HepG2 (cell line): Measurements from ENCODE around the gene LIFR. TPM values are rescaled to one million over a fixed set of nuclear protein-coding genes. Genes with fewer than 3 reads are reported as not detected.

Experiments used
- ATAC-seq: fragments of 200-7000 bp; cut with Tn5 transposase; 3 replicates; pipeline ENCODE4 v1.9.1; 2020; ENCODE audit warnings: mild to moderate bottlenecking, moderate library complexity
- BruUV-seq: library from RNA; stranded (reverse); fragments of 400-500 nt; replicated peaks from 2 replicates; lab custom pipeline; 2021; lab: Mats Ljungman, UMichigan
- CTCF ChIA-PET: fragments of 300-600 bp; formaldehyde crosslinking; extraction: SDS; loops from one replicate; lab custom pipeline; 2021; ENCODE audit warnings: low total read pairs, inconsistent platforms, low intra/inter-chr PET ratio; lab: Yijun Ruan, JAX
- POLR2A ChIA-PET: fragments of 350-600 bp; sonication (Branson Sonifier 250); formaldehyde crosslinking; loops from one replicate; lab custom pipeline; 2020; ENCODE audit warnings: antibody characterized with exemption, inconsistent platforms; lab: Yijun Ruan, JAX
- DNase-seq: peaks from one replicate; pipeline ENCODE4 v3.0.0-alpha.2; 2015; ENCODE audit warnings: low spot score
- FAIRE-seq: peaks from 3 replicates; lab custom pipeline; 2011; peaks lifted over from hg19 to GRCh38; lab: Jason Lieb, UNC
- H2AFZ ChIP-seq: one replicate; pipeline ENCODE4 v1.6.1; 2011; ENCODE audit warnings: low read length, inconsistent platforms
- H3K27ac ChIP-seq: fragments of 300-600 bp; 3 replicates; pipeline ENCODE4 v1.8.0; 2011; ENCODE audit warnings: mixed run types, mild to moderate bottlenecking, mixed read lengths, low read length, inconsistent platforms; ENCODE audit not compliant: insufficient read depth; ENCODE audit errors: extremely low read length
- H3K27me3 ChIP-seq, 2 experiments: fragments of 200-600 bp in 1 of 2; 2 replicates in 1 of 2; 3 replicates in 1 of 2; pipeline versions ENCODE4 v1.6.0 to v1.8.0; 2011; ENCODE audit warnings: low read length in 2 of 2, mild to moderate bottlenecking in 2 of 2, moderate library complexity in 2 of 2, inconsistent platforms in 1 of 2; ENCODE audit not compliant: insufficient read depth in 2 of 2, control insufficient read depth in 1 of 2
- H3K36me3 ChIP-seq, 2 experiments: fragments of 200-600 bp in 1 of 2; replicated peaks in 1 of 2; 2 replicates in 1 of 2; 3 replicates in 1 of 2; pipeline versions ENCODE4 v1.5.1 to v1.8.0; 2011; ENCODE audit warnings: low read length in 2 of 2, inconsistent platforms in 1 of 2; ENCODE audit not compliant: insufficient read depth in 2 of 2, control insufficient read depth in 1 of 2
- H3K4me1 ChIP-seq: 2 replicates; pipeline ENCODE4 v1.5.1; 2012; ENCODE audit warnings: low read length, inconsistent platforms; ENCODE audit not compliant: insufficient read depth
- H3K4me2 ChIP-seq: 2 replicates; pipeline ENCODE4 v1.6.0; 2011; ENCODE audit warnings: low read depth, low read length, inconsistent platforms
- H3K4me3 ChIP-seq, 3 experiments: fragments of 200-600 bp in 1 of 3; sonication (generic), shearing (Covaris generic) in 1 of 3; replicated peaks in 1 of 3; 2 replicates each; pipeline ENCODE4 v1.5.1; 2011 to 2016; ENCODE audit warnings: low read length in 3 of 3, inconsistent platforms in 2 of 3, low read depth in 2 of 3, mild to moderate bottlenecking in 2 of 3, control low read depth in 1 of 3, mixed read lengths in 1 of 3; ENCODE audit not compliant: insufficient read depth in 1 of 3
- H3K79me2 ChIP-seq: one replicate; pipeline ENCODE4 v1.6.1; 2011; ENCODE audit warnings: low read length, inconsistent platforms; ENCODE audit not compliant: insufficient read depth
- H3K9ac ChIP-seq: 2 replicates; pipeline ENCODE4 v1.6.0; 2011; ENCODE audit warnings: mild to moderate bottlenecking, low read depth, low read length, inconsistent platforms; ENCODE audit not compliant: insufficient read depth
- H3K9me3 ChIP-seq: 2 replicates; pipeline ENCODE4 v1.5.1; 2012; ENCODE audit warnings: mild to moderate bottlenecking, low read length
- H4K20me1 ChIP-seq: 2 replicates; pipeline ENCODE4 v1.6.0; 2011; ENCODE audit warnings: inconsistent platforms, mild to moderate bottlenecking, low read length, moderate library complexity; ENCODE audit not compliant: insufficient read depth
- ARID3A ChIP-seq: IDR thresholded peaks from 2 replicates; pipeline ENCODE4 v1.6.1; 2012; ENCODE audit warnings: low read depth, low read length, improper control_type of control experiment
- BCL3 ChIP-seq: sonication (generic); formaldehyde crosslinking; IDR thresholded peaks from 2 replicates; pipeline ENCODE4 v1.5.1; 2020; ENCODE audit warnings: mild to moderate bottlenecking, missing genetic modification reagents, moderate library complexity
- FIP1L1 ChIP-seq: fragments of 200-400 bp; formaldehyde crosslinking; IDR thresholded peaks from 2 replicates; pipeline ENCODE4 v1.6.1; 2018; ENCODE audit warnings: low read depth, mild to moderate bottlenecking, low read length, moderate library complexity, borderline replicate concordance; ENCODE audit not compliant: insufficient read depth
- FOSL1 ChIP-seq: sonication (generic); formaldehyde crosslinking; IDR thresholded peaks from 2 replicates; pipeline ENCODE4 v1.9.0; 2021; ENCODE audit warnings: missing genetic modification reagents, borderline replicate concordance
- NFATC3 ChIP-seq: sonication (generic); formaldehyde crosslinking; IDR thresholded peaks from 2 replicates; pipeline ENCODE4 v1.5.1; 2020; ENCODE audit warnings: mild to moderate bottlenecking, missing genetic modification reagents
- PAX8 ChIP-seq: sonication (generic); formaldehyde crosslinking; IDR thresholded peaks from 2 replicates; pipeline ENCODE4 v1.8.0; 2022; ENCODE audit warnings: mild to moderate bottlenecking, missing genetic modification reagents, borderline replicate concordance
- TBX3 ChIP-seq: fragments of 450-650 bp; IDR thresholded peaks from 2 replicates; pipeline ENCODE4 v1.6.1; 2017; ENCODE audit warnings: antibody characterized with exemption, mild to moderate bottlenecking, inconsistent platforms, borderline replicate concordance
- ZBED4 ChIP-seq: sonication (generic); formaldehyde crosslinking; IDR thresholded peaks from 2 replicates; pipeline ENCODE4 v1.4.0; 2020; ENCODE audit warnings: missing genetic modification reagents, borderline replicate concordance
- ZNF33A ChIP-seq: sonication (generic); formaldehyde crosslinking; IDR thresholded peaks from 2 replicates; pipeline ENCODE4 v1.5.1; 2020; ENCODE audit warnings: missing genetic modification reagents, mild to moderate bottlenecking, moderate library complexity, borderline replicate concordance
- ZNF414 ChIP-seq: sonication (generic); formaldehyde crosslinking; IDR thresholded peaks from 2 replicates; pipeline ENCODE4 v1.5.0; 2020; ENCODE audit warnings: missing genetic modification reagents
- ZNF431 ChIP-seq: sonication (generic); formaldehyde crosslinking; IDR thresholded peaks from 2 replicates; pipeline ENCODE4 v1.9.0; 2022; ENCODE audit warnings: missing genetic modification reagents, low read depth, mild to moderate bottlenecking, borderline replicate concordance
- ZNF510 ChIP-seq: sonication (generic); formaldehyde crosslinking; IDR thresholded peaks from 2 replicates; pipeline ENCODE4 v1.4.0; 2020; ENCODE audit warnings: low read depth, mild to moderate bottlenecking, missing genetic modification reagents
- ZNF639 ChIP-seq: conservative IDR thresholded peaks from 2 replicates; pipeline ENCODE4 v1.6.1; 2018; ENCODE audit warnings: missing genetic modification reagents
- ZNF790 ChIP-seq: sonication (generic); formaldehyde crosslinking; IDR thresholded peaks from 2 replicates; pipeline ENCODE4 v1.8.0; 2022; ENCODE audit warnings: missing genetic modification reagents, mild to moderate bottlenecking, borderline replicate concordance
- ZSCAN21 ChIP-seq: sonication (generic); formaldehyde crosslinking; IDR thresholded peaks from 2 replicates; pipeline ENCODE4 v1.8.0; 2022; ENCODE audit warnings: mild to moderate bottlenecking, missing genetic modification reagents, moderate library complexity, borderline replicate concordance
- WGBS: methylation state at CpG from one replicate; pipeline ENCODE4 v1.1.6; 2017; ENCODE audit warnings: low lambda C conversion rate; 5-methylcytosine and 5-hydroxymethylcytosine counted together
- in situ Hi-C: cut with HindIII; loops from 2 replicates; pipeline ENCODE4 v1.10.0; 2017; ENCODE audit warnings: low pct_unique_long_range_greater_than_20kb; ENCODE audit not compliant: extremely low pct_ligation_motif_present
- intact Hi-C: fragments of 100-400 bp; cut with micrococcal nuclease; formaldehyde crosslinking; loops from one replicate; pipeline ENCODE4 v1.10.0; 2022; ENCODE audit not compliant: unreplicated experiment
- polyA plus RNA-seq, 8 experiments: library from polyadenylated mRNA; depleted of rRNA in 3 of 8; stranded (reverse) in 7 of 8; unstranded in 1 of 8; fragments of >200 nt; fragmentation: Illumina TruSeq in 4 of 8; extraction: Trizol in 4 of 8; gene quantifications; 2 replicates each; pipeline versions ENCODE4 v1.2.1 to v1.2.3, GENCODE V29; 2011 to 2016; ENCODE audit warnings: low read depth in 4 of 8, missing spikeins in 1 of 8, mixed read lengths in 1 of 8; ENCODE audit not compliant: insufficient read depth in 1 of 8
- total RNA-seq, 5 experiments: library from RNA; depleted of rRNA; stranded (reverse); fragments of >200 nt; fragmentation: Illumina TruSeq; extraction: Trizol; gene quantifications; 2 replicates each; pipeline ENCODE4 v1.2.3, GENCODE V29; 2016; ENCODE audit warnings: low read depth in 1 of 5

Gene LIFR
- total and polyA plus RNA-seq, 2 of the 13 experiments (the other 11 are each of a cell fraction or from before 2014, with no cell fraction given) = 6.3 to 25.2 TPM

- Histone ChIP-seq H3K27ac (no peak overlapping the region), H4K20me1 (no peaks in the 10 kb centered on the region), H3K9ac (no peak overlapping the region), H2AFZ (no peak overlapping the region), H3K4me1 (peaks cover 7% of the 10 kb centered on the region), H3K4me3 (no peak overlapping the region), H3K79me2 (no peaks in the 10 kb centered on the region), H3K27me3 (peaks cover 2 to 25% of the 10 kb centered on the region in 2 experiments; a peak in 4 of 5 replicates), H3K4me2 (no peak overlapping the region), H3K36me3 (no peaks in the 10 kb centered on the region), H3K9me3 (no peaks in the 10 kb centered on the region)
- in situ Hi-C loops (no loop called here), intact Hi-C loops (no loop called here)
- DNase-seq = no peak
- WGBS = 51% methylated on average over 8 of the region's 8 CpGs
- no peak for ATAC-seq
- POLR2A ChIA-PET = no interaction called here
- FAIRE-seq = no peak
- no TSS peak for BruUV-seq
- CTCF ChIA-PET = no interaction called here
- TF ChIP-seq TBX3 = no peak
- TF ChIP-seq ZNF431 = no peak
- TF ChIP-seq ZNF639 (CRISPR knock-in tag) = no peak
- TF ChIP-seq ZNF33A (CRISPR knock-in tag) = no peak
- TF ChIP-seq ARID3A = no peak
- TF ChIP-seq ZNF790 (CRISPR knock-in tag) = no peak
- TF ChIP-seq ZBED4 (CRISPR knock-in tag) = no peak
- TF ChIP-seq ZNF510 (CRISPR knock-in tag) = no peak
- no peak for TF ChIP-seq FOSL1 (CRISPR knock-in tag)
- TF ChIP-seq ZNF414 (CRISPR knock-in tag) = no peak
- TF ChIP-seq ZSCAN21 (CRISPR knock-in tag) = no peak
- TF ChIP-seq BCL3 (CRISPR knock-in tag) = no peak
- no peak for TF ChIP-seq FIP1L1
- no peak for TF ChIP-seq PAX8 (CRISPR knock-in tag)
- TF ChIP-seq NFATC3 (CRISPR knock-in tag) = no peak
Observed at GRCh38 chr5:38458174-38458573, 98.3 kb downstream of the LIFR start.
